GM19351 (cell line): ENCODE measurements around the gene RAB25.
"Not testable (repeated sequence)": the region's sequence is repeated elsewhere in the genome, so short reads cannot be mapped to it uniquely, and the experiment has no call there.

Source experiments
- ATAC-seq: cut with Tn5 transposase; IDR thresholded peaks from one replicate; pipeline ENCODE4 v1.9.1; 2021; ENCODE audit warnings: mild to moderate bottlenecking, moderate library complexity; ENCODE audit not compliant: unreplicated experiment

Gene RAB25

GRCh38 chr1:156060937-156061636, at the start of gene RAB25:
Gene RAB25, plus strand, starts transcription at chr1:156061160. Its CDS starts 241 bp downstream, at chr1:156061401.
- ATAC-seq = no peak

GRCh38 chr1:156012051-156012817, 48.7 kb upstream of the RAB25 start:
- ATAC-seq = peak; percentile 84

GRCh38 chr1:156014829-156015228, 46.1 kb upstream of the RAB25 start:
- no peak for ATAC-seq

- ATAC-seq = no peak
Measured at GRCh38 chr1:156019946-156020292, 41.0 kb upstream of the RAB25 start.

- peak; percentile 99 for ATAC-seq
Measured at GRCh38 chr1:156020293-156021092, 40.5 kb upstream of the RAB25 start, which contains the start of gene SSR2. Gene SSR2, minus strand, starts transcription at chr1:156020951. Its CDS starts 784 bp downstream, at chr1:156020167.

GRCh38 chr1:156021093-156021428, 39.9 kb upstream of the RAB25 start:
- ATAC-seq = no peak

- no peak for ATAC-seq
Measured at GRCh38 chr1:156021954-156022353, 39.0 kb upstream of the RAB25 start.

- ATAC-seq = no peak
Measured at GRCh38 chr1:156024801-156025200, 36.2 kb upstream of the RAB25 start.

- no peak for ATAC-seq
Measured at GRCh38 chr1:156025876-156026275, 35.1 kb upstream of the RAB25 start.

GRCh38 chr1:156026588-156026987, 34.4 kb upstream of the RAB25 start:
- no peak for ATAC-seq

GRCh38 chr1:156033011-156033410, 27.9 kb upstream of the RAB25 start:
- ATAC-seq = no peak

GRCh38 chr1:156034991-156035390, 26.0 kb upstream of the RAB25 start:
- not testable (repeated sequence) for ATAC-seq

GRCh38 chr1:156042828-156043227, 18.1 kb upstream of the RAB25 start:
- no peak for ATAC-seq

- ATAC-seq = no peak
Measured at GRCh38 chr1:156045076-156045475, 15.9 kb upstream of the RAB25 start.

GRCh38 chr1:156048663-156049258, 12.2 kb upstream of the RAB25 start:
- no peak for ATAC-seq

- ATAC-seq = no peak
Measured at GRCh38 chr1:156050376-156050775, 10.6 kb upstream of the RAB25 start.

GRCh38 chr1:156051011-156051725, 9.8 kb upstream of the RAB25 start:
- ATAC-seq = no peak

GRCh38 chr1:156052862-156053767, 7.8 kb upstream of the RAB25 start:
- ATAC-seq = no peak

GRCh38 chr1:156053768-156054499, 7.0 kb upstream of the RAB25 start, which contains the start of gene UBQLN4:
Gene UBQLN4, minus strand, starts transcription at chr1:156053798. Its CDS starts 97 bp downstream, at chr1:156053701.
- peak; percentile 43 for ATAC-seq
